Lower leg skin (tissue), 3 donors: Measurements from ENCODE around the gene ADAMTS1.

Experiments used
- CTCF ChIP-seq, 3 donors: fragments of 450-650 bp; IDR thresholded peaks; one replicate each; pipeline ENCODE4 v1.5.1; 2016; ENCODE audit warnings: antibody characterized with exemption in 3 of 3, mild to moderate bottlenecking in 3 of 3, moderate library complexity in 2 of 3
- POLR2A ChIP-seq, 2 donors: fragments of 450-650 bp; IDR thresholded peaks; one replicate each; pipeline ENCODE4 v1.6.1; 2016 to 2017; ENCODE audit warnings: antibody characterized with exemption in 2 of 2, mild to moderate bottlenecking in 1 of 2, moderate library complexity in 1 of 2

GRCh38 chr21:26888931-26889330 is 43.7 kb upstream of the ADAMTS1 start:
- TF ChIP-seq CTCF (IDR thresholded peaks at IDR 0.05) (no peak), POLR2A (IDR thresholded peaks at IDR 0.05) (no peak)
